Stomach (tissue), 9 donors: ENCODE data around the gene NIN. TPM values are rescaled to one million over a fixed set of nuclear protein-coding genes. Genes with fewer than 3 reads are reported as not detected.

ENCODE experiments used
- DNase-seq, 2 donors: peaks; one replicate each; pipeline versions ENCODE4 v3.0.0 to v3.0.0-alpha.2; 2013 to 2019
- H3K27ac ChIP-seq, 5 donors: fragments of 200-600 bp in 4 of 5; sonication (generic) in 4 of 5; one replicate each; pipeline ENCODE4 v1.5.1; 2013 to 2019; ENCODE audit warnings: mild to moderate bottlenecking in 1 of 5, moderate library complexity in 1 of 5
- H3K27me3 ChIP-seq, 3 donors: fragments of 200-600 bp; sonication (generic); one replicate each; pipeline ENCODE4 v1.5.1; 2017 to 2019; ENCODE audit warnings: mixed run types in 1 of 3
- H3K36me3 ChIP-seq, 4 donors: fragments of 200-600 bp; sonication (generic); 1 replicate in 3 of 4; 2 replicates in 1 of 4; pipeline ENCODE4 v1.5.1; 2016 to 2019
- H3K4me1 ChIP-seq, 4 donors: fragments of 200-600 bp; sonication (generic); one replicate each; pipeline ENCODE4 v1.5.1; 2016 to 2019
- H3K4me3 ChIP-seq, 4 donors: fragments of 200-600 bp; sonication (generic) in 3 of 4; one replicate each; pipeline ENCODE4 v1.5.1; 2016 to 2019; ENCODE audit warnings: mild to moderate bottlenecking in 1 of 4
- H3K9me3 ChIP-seq, 4 donors: fragments of 200-600 bp; sonication (generic); one replicate each; pipeline ENCODE4 v1.5.1; 2016 to 2019
- EP300 ChIP-seq: sonication (generic); formaldehyde crosslinking; IDR thresholded peaks from one replicate; pipeline ENCODE4 v1.6.1; 2017; ENCODE audit warnings: antibody characterized with exemption
- POLR2A ChIP-seq, 4 donors: fragments of 450-650 bp; IDR thresholded peaks; one replicate each; pipeline ENCODE4 v1.6.1; 2016; ENCODE audit warnings: antibody characterized with exemption in 4 of 4, control low read depth in 2 of 4, mild to moderate bottlenecking in 1 of 4, moderate library complexity in 1 of 4
- POLR2AphosphoS5 ChIP-seq, 3 donors: sonication (generic); formaldehyde crosslinking; IDR thresholded peaks; one replicate each; pipeline ENCODE4 v1.6.1; 2016; ENCODE audit warnings: antibody characterized with exemption in 3 of 3
- WGBS, 5 donors: extraction: QIAGEN DNeasy Blood & Tissue Kit in 3 of 5; methylation state at CpG; one replicate each; pipeline versions ENCODE4 v1.1.5 to v1.1.7; 2013 to 2018; 5-methylcytosine and 5-hydroxymethylcytosine counted together
- intact Hi-C: fragments of 100-400 bp; cut with DNase I; formaldehyde crosslinking; loops from one replicate; pipeline ENCODE4 v1.15.1; 2023; ENCODE audit warnings: low total_unique reads
- polyA plus RNA-seq, 3 donors: library from polyadenylated mRNA; stranded (reverse); fragments of 200-250 nt; gene quantifications; one replicate each; pipeline ENCODE4 v1.2.3, GENCODE V29; 2013
- total RNA-seq, 5 donors: library from RNA; depleted of rRNA; stranded (reverse); fragments of >200 nt; gene quantifications; one replicate each; pipeline versions ENCODE4 v1.1.0 to v1.2.3, GENCODE V29; 2014 to 2016
- TF ChIP-seq, protein P1 (sequence below), 7 experiments: fragments of 450-650 bp in 4 of 7; fragments of 200-600 bp in 3 of 7; sonication (generic) in 3 of 7; IDR thresholded peaks; one replicate each; pipeline ENCODE4 v1.5.1; 2016 to 2019; ENCODE audit warnings: antibody characterized with exemption in 7 of 7, control low read depth in 2 of 7, mild to moderate bottlenecking in 1 of 7
- donor health status: healthy with polysubstance abuse.
- donor health status: Bipolar disorder and iron deficiency.
- donor health status: healthy.

The NIN gene
- total and polyA plus RNA-seq, 8 donors, result 5.3 to 70.5 (median 20.5) TPM

DNA sequence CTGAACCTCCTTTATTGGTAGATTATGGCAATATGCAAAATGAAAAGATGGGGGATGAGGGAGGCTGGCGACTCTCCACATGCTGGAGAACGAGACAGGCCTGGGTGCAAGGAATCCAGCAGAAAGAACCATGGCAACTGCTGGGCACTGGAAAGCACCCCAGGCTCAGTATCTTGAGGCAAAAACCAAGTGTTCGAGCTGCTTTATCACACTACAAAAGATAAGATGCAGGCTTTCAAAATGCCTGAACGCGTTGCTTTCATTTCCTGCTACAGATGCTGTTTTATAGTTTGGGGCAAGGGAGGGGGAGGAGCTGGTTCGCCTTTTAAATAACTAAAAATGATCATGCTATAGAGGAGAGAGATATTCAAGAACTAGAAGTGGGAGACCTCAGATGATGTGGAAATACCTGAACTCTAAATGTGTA lies 38.9 kb downstream of the NIN start:
- H3K27ac ChIP-seq, result no peak overlapping the region
- intact Hi-C loops, result no loop called here

GRCh38 chr14:50791201-50791600 lies 39.8 kb downstream of the NIN start:
- TF ChIP-seq POLR2AphosphoS5 (IDR thresholded peaks at IDR 0.05) (no peak), POLR2A (IDR thresholded peaks at IDR 0.05) (no peak), EP300 (no peak)
- TF ChIP-seq, protein P1, sequence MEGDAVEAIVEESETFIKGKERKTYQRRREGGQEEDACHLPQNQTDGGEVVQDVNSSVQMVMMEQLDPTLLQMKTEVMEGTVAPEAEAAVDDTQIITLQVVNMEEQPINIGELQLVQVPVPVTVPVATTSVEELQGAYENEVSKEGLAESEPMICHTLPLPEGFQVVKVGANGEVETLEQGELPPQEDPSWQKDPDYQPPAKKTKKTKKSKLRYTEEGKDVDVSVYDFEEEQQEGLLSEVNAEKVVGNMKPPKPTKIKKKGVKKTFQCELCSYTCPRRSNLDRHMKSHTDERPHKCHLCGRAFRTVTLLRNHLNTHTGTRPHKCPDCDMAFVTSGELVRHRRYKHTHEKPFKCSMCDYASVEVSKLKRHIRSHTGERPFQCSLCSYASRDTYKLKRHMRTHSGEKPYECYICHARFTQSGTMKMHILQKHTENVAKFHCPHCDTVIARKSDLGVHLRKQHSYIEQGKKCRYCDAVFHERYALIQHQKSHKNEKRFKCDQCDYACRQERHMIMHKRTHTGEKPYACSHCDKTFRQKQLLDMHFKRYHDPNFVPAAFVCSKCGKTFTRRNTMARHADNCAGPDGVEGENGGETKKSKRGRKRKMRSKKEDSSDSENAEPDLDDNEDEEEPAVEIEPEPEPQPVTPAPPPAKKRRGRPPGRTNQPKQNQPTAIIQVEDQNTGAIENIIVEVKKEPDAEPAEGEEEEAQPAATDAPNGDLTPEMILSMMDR (IDR thresholded peaks at IDR 0.05), result no peak
- Histone ChIP-seq H3K27ac (peak overlapping the region in 1 of 5 donors; percentile 29), H3K4me3 (no peak overlapping the region), H3K27me3 (no peaks in the 10 kb centered on the region), H3K9me3 (no peaks in the 10 kb centered on the region), H3K4me1 (peaks cover 0 to 46% (median 20%) of the 10 kb centered on the region in 4 donors), H3K36me3 (peaks cover 2 to 41% (median 24%) of the 10 kb centered on the region in 4 donors)
- WGBS, 5 donors, result 84 to 96% (median 88%) methylated on average over 3 of the region's 3 CpGs
- no peak for DNase-seq
- intact Hi-C loops, result no loop called here

More for the DNA sequence above, 38.9 kb downstream of the NIN start:
- Histone ChIP-seq H3K4me1 (peaks cover 0 to 45% (median 24%) of the 10 kb centered on the region in 4 donors), H3K4me3 (no peak overlapping the region), H3K36me3 (peaks cover 2 to 41% (median 24%) of the 10 kb centered on the region in 4 donors), H3K27me3 (no peaks in the 10 kb centered on the region), H3K9me3 (no peaks in the 10 kb centered on the region)
- 35 to 64% (median 36%) methylated on average over 6 of the region's 6 CpGs for WGBS, 5 donors
- TF ChIP-seq POLR2AphosphoS5 (IDR thresholded peaks at IDR 0.05) (no peak), POLR2A (IDR thresholded peaks at IDR 0.05) (no peak), EP300 (no peak)
- TF ChIP-seq, protein P1 (IDR thresholded peaks at IDR 0.05), result no peak
- peak in 1 of 2 donors; percentile 26 for DNase-seq

DNA sequence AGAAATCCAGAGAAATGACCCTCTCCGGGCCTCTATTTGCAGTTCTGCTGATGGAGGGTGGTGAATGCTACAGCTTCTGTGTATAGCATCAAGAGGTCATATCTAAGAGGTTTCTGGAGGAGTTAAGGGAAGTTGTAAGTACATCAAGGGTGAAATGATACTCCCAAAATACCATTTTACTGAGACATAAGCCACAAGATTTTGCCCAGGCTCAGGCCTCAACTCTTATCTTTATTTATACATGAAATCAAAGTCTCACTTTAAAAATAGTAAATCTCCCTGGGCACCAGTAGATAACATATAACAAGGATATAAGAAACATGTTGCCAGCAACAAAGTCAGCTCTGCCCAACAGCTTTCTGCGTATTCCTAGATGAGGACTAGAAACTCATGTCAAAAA lies 40.4 kb downstream of the NIN start:
- Histone ChIP-seq H3K9me3 (no peaks in the 10 kb centered on the region), H3K27me3 (no peaks in the 10 kb centered on the region), H3K36me3 (peaks cover 2 to 41% (median 24%) of the 10 kb centered on the region in 4 donors), H3K27ac (peak overlapping the region in 1 of 5 donors; percentile 29), H3K4me3 (no peak overlapping the region), H3K4me1 (peaks cover 0 to 44% (median 21%) of the 10 kb centered on the region in 4 donors)
- DNase-seq, result no peak
- intact Hi-C loops, result no loop called here
- 46 to 70% (median 60%) methylated on average over 2 of the region's 2 CpGs for WGBS, 5 donors
- no peak for TF ChIP-seq POLR2A (IDR thresholded peaks at IDR 0.05)
- TF ChIP-seq, protein P1 (IDR thresholded peaks at IDR 0.05), result no peak
- no peak for TF ChIP-seq EP300
- no peak for TF ChIP-seq POLR2AphosphoS5 (IDR thresholded peaks at IDR 0.05)

- peaks cover 2 to 28% (median 18%) of the 10 kb centered on the region in 4 donors for H3K36me3 ChIP-seq
- peaks cover 0 to 34% (median 22%) of the 10 kb centered on the region in 4 donors for H3K4me1 ChIP-seq
- H3K27me3 ChIP-seq, result no peaks in the 10 kb centered on the region
- TF ChIP-seq POLR2AphosphoS5 (IDR thresholded peaks at IDR 0.05), result no peak
- TF ChIP-seq, protein P1 (IDR thresholded peaks at IDR 0.05), result no peak
- TF ChIP-seq POLR2A (IDR thresholded peaks at IDR 0.05), result no peak
- no peak for TF ChIP-seq EP300
- DNase-seq, result no peak
- H3K9me3 ChIP-seq, result no peaks in the 10 kb centered on the region
- H3K27ac ChIP-seq, result no peak overlapping the region
- H3K4me3 ChIP-seq, result no peak overlapping the region
- WGBS, 5 donors, result 57 to 68% (median 61%) methylated on average over 3 of the region's 3 CpGs
- intact Hi-C loops, result no loop called here
Observed at GRCh38 chr14:50786751-50787464, 44.1 kb downstream of the NIN start.
